ENCODE results near the gene CACNA2D2.

GRCh38 chr3:50319181-50319893 lies 184.1 kb downstream of the CACNA2D2 start:
- TF ChIP-seq CTCF (conservative IDR thresholded peaks at IDR 0.05 in 1 of 2, IDR thresholded peaks at IDR 0.05 in 1 of 2; ENCODE audit: extremely low read depth in 1 of 2, insufficient read depth in 1 of 2, low read depth in 1 of 2, low read length in 2 of 2): no peak
- no peak for TF ChIP-seq EZH2 (IDR thresholded peaks at IDR 0.05; ENCODE audit: borderline replicate concordance, low read length)

All from mammary epithelial cell (primary cell).